IMR-90 (cell line): ENCODE measurements around the gene CUL7. TPM values are rescaled to one million over a fixed set of nuclear protein-coding genes. Genes with fewer than 3 reads are reported as not detected.

Experiments
- ATAC-seq: fragments of 200-7000 bp; cut with Tn5 transposase; 2 replicates; pipeline ENCODE4 v1.9.1; 2020; ENCODE audit warnings: low read depth, mild to moderate bottlenecking, moderate library complexity
- BruUV-seq: library from RNA; stranded (reverse); fragments of 400-500 nt; replicated peaks from 2 replicates; lab custom pipeline; 2021; lab: Mats Ljungman, UMichigan
- CTCF ChIA-PET: fragments of 300-600 bp; formaldehyde crosslinking; extraction: SDS; loops from one replicate; lab custom pipeline; 2021; ENCODE audit warnings: antibody characterized with exemption; lab: Yijun Ruan, JAX
- POLR2A ChIA-PET: fragments of 300-600 bp; sonication (Branson Sonifier 250); formaldehyde crosslinking; loops from one replicate; lab custom pipeline; 2022; ENCODE audit warnings: antibody characterized with exemption; ENCODE audit not compliant: unreplicated experiment; lab: Charles Lee
- DNase-seq: peaks from one replicate; pipeline ENCODE4 v3.0.0; 2013
- H2AFZ ChIP-seq: replicated peaks from 2 replicates; pipeline ENCODE3; 2013; ENCODE audit warnings: low read length, mild to moderate bottlenecking; ENCODE audit not compliant: poor library complexity
- H2AK5ac ChIP-seq: 2 replicates; pipeline ENCODE4 v1.6.1; 2013; ENCODE audit warnings: low read depth, low read length, inconsistent platforms
- H2AK9ac ChIP-seq: replicated peaks from 2 replicates; pipeline ENCODE3; 2013; ENCODE audit warnings: mild to moderate bottlenecking, low read depth, low read length, moderate library complexity; ENCODE audit not compliant: poor library complexity
- H2BK120ac ChIP-seq: 2 replicates; pipeline ENCODE4 v1.6.1; 2013; ENCODE audit warnings: low read depth, low read length, inconsistent platforms
- H2BK15ac ChIP-seq: 3 replicates; pipeline ENCODE4 v1.6.1; 2013; ENCODE audit warnings: low read depth, low read length, inconsistent platforms
- H2BK20ac ChIP-seq: 2 replicates; pipeline ENCODE4 v1.6.1; 2013; ENCODE audit warnings: low read depth, mild to moderate bottlenecking, inconsistent platforms, low read length, moderate library complexity
- H2BK5ac ChIP-seq: 2 replicates; pipeline ENCODE4 v1.6.1; 2013; ENCODE audit warnings: mild to moderate bottlenecking, low read depth, low read length, inconsistent platforms; ENCODE audit not compliant: poor library complexity, severe bottlenecking
- H3K14ac ChIP-seq: replicated peaks from 2 replicates; pipeline ENCODE4 v1.6.1; 2013; ENCODE audit warnings: low read depth, low read length, inconsistent platforms
- H3K18ac ChIP-seq: 2 replicates; pipeline ENCODE4 v1.6.1; 2013; ENCODE audit warnings: low read depth, low read length, control low read depth
- H3K23ac ChIP-seq: 2 replicates; pipeline ENCODE4 v1.6.1; 2013; ENCODE audit warnings: low read depth, low read length, inconsistent platforms
- H3K27ac ChIP-seq: 2 replicates; pipeline ENCODE4 v1.5.1; 2013; ENCODE audit warnings: mild to moderate bottlenecking, control low read depth, low read length; ENCODE audit not compliant: insufficient read depth
- H3K27me3 ChIP-seq: 2 replicates; pipeline ENCODE4 v1.6.1; 2013; ENCODE audit warnings: low read length; ENCODE audit not compliant: control insufficient read depth, insufficient read depth
- H3K36me3 ChIP-seq: 2 replicates; pipeline ENCODE4 v1.6.1; 2013; ENCODE audit warnings: low read length, mixed read lengths; ENCODE audit not compliant: control insufficient read depth, insufficient read depth
- H3K4ac ChIP-seq: 2 replicates; pipeline ENCODE4 v1.6.1; 2013; ENCODE audit warnings: low read depth, low read length, inconsistent platforms
- H3K4me1 ChIP-seq: 2 replicates; pipeline ENCODE4 v1.6.1; 2013; ENCODE audit warnings: low read length, mixed read lengths; ENCODE audit not compliant: control insufficient read depth, insufficient read depth
- H3K4me2 ChIP-seq: 2 replicates; pipeline ENCODE4 v1.6.1; 2013; ENCODE audit warnings: low read depth, mild to moderate bottlenecking, control low read depth, low read length, moderate library complexity
- H3K4me3 ChIP-seq: 2 replicates; pipeline ENCODE4 v1.5.1; 2013; ENCODE audit warnings: low read depth, mild to moderate bottlenecking, control low read depth, low read length, moderate library complexity; ENCODE audit not compliant: insufficient read depth
- H3K56ac ChIP-seq: 2 replicates; pipeline ENCODE4 v1.6.1; 2013; ENCODE audit warnings: low read length, inconsistent platforms; ENCODE audit not compliant: insufficient read depth; ENCODE audit errors: extremely low read depth
- H3K79me1 ChIP-seq, 2 experiments: 2 replicates each; pipeline ENCODE4 v1.6.1; 2013; ENCODE audit warnings: low read length in 2 of 2, inconsistent platforms in 1 of 2, low read depth in 1 of 2
- H3K9ac ChIP-seq: 2 replicates; pipeline ENCODE4 v1.6.1; 2013; ENCODE audit warnings: low read depth, low read length, control low read depth
- H3K9me1 ChIP-seq: 2 replicates; pipeline ENCODE4 v1.6.1; 2013; ENCODE audit warnings: low read length, inconsistent platforms; ENCODE audit not compliant: insufficient read depth
- H3K9me3 ChIP-seq: 2 replicates; pipeline ENCODE4 v1.6.1; 2013; ENCODE audit warnings: low read length; ENCODE audit not compliant: control insufficient read depth, insufficient read depth
- H4K20me1 ChIP-seq: 2 replicates; pipeline ENCODE4 v1.6.1; 2013; ENCODE audit warnings: low read length, inconsistent platforms; ENCODE audit not compliant: insufficient read depth
- H4K5ac ChIP-seq: 2 replicates; pipeline ENCODE4 v1.6.1; 2013; ENCODE audit warnings: mild to moderate bottlenecking, low read depth, low read length, control low read depth
- H4K8ac ChIP-seq, 2 experiments: 2 replicates each; pipeline ENCODE4 v1.6.1; 2013; ENCODE audit warnings: low read depth in 2 of 2, low read length in 2 of 2, control low read depth in 1 of 2, inconsistent platforms in 1 of 2
- H4K91ac ChIP-seq: 2 replicates; pipeline ENCODE4 v1.6.1; 2013; ENCODE audit warnings: low read depth, low read length, inconsistent platforms; ENCODE audit not compliant: insufficient read depth
- CHD1 ChIP-seq: IDR thresholded peaks from 2 replicates; pipeline ENCODE4 v1.6.1; 2012; ENCODE audit warnings: low read depth, low read length, improper control_type of control experiment
- MXI1 ChIP-seq: IDR thresholded peaks from 2 replicates; pipeline ENCODE4 v1.6.1; 2012; ENCODE audit warnings: low read depth, mild to moderate bottlenecking, low read length, moderate library complexity, borderline replicate concordance
- WGBS, 2 experiments: methylation state at CpG; one replicate each; pipeline versions ENCODE4 v1.1.5 to v1.1.7; 2013; ENCODE audit warnings: missing lambda C conversion rate in 2 of 2; ENCODE audit not compliant: insufficient read length in 1 of 2; ENCODE audit errors: extremely low coverage in 2 of 2; 5-methylcytosine and 5-hydroxymethylcytosine counted together
- dilution Hi-C: fragments of 300-500 bp; cut with HindIII; formaldehyde crosslinking; loops from one replicate; pipeline ENCODE4 v1.14.3; 2018; ENCODE audit warnings: low sequenced_read_pairs; ENCODE audit not compliant: unreplicated experiment
- in situ Hi-C: fragments of 300-500 bp; cut with MboI; formaldehyde crosslinking; loops from 3 replicates; pipeline ENCODE4 v1.14.3; 2019; ENCODE audit warnings: low sequenced_read_pairs, inconsistent platforms, mixed read lengths
- intact Hi-C: fragments of 100-400 bp; cut with micrococcal nuclease; formaldehyde crosslinking; loops from 2 replicates; pipeline ENCODE4 v1.10.0; 2022
- polyA plus RNA-seq, 3 experiments: library from polyadenylated mRNA; depleted of rRNA; stranded (reverse); fragments of >200 nt; gene quantifications; 2 replicates each; pipeline ENCODE4 v1.2.3, GENCODE V29; 2012; ENCODE audit warnings: low replicate concordance in 1 of 3
- total RNA-seq: library from RNA; depleted of rRNA; stranded (reverse); fragments of >200 nt; gene quantifications from 2 replicates; pipeline ENCODE4 v1.2.3, GENCODE V29; 2012

The CUL7 gene
- total and polyA plus RNA-seq, 2 of the 4 experiments (the other 2 are of a cell fraction): 38.0 to 39.3 TPM

- H3K4me2 ChIP-seq: no peak overlapping the region
- peaks cover 25% of the 10 kb centered on the region for H3K4me1 ChIP-seq
- ChIA-PET POLR2A (no interaction called here), CTCF (interaction anchor here (0.6 kb wide), 1 partner anchor 534 kb away, joined by 3 read pairs; no protein-coding TSS in a partner anchor)
- no peak overlapping the region for H2BK5ac ChIP-seq
- dilution Hi-C loops: no loop called here
- no peak overlapping the region for H3K4me3 ChIP-seq
- no CpG with 5 or more reads among the region's 8 CpGs for WGBS, 2 experiments
- intact Hi-C loops: no loop called here
- no peak overlapping the region for H3K27ac ChIP-seq
- DNase-seq (no peak), ATAC-seq (no peak)
- H3K9me3 ChIP-seq: no peaks in the 10 kb centered on the region
- H2BK120ac ChIP-seq: no peak overlapping the region
- H3K9me1 ChIP-seq: peaks cover 23% of the 10 kb centered on the region
- H2AK9ac ChIP-seq: no peak overlapping the region
- no peak overlapping the region for H2AK5ac ChIP-seq
- no peaks in the 10 kb centered on the region for H4K20me1 ChIP-seq
- TF ChIP-seq CHD1 (no peak), MXI1 (no peak)
- H3K36me3 ChIP-seq: peaks cover 24% of the 10 kb centered on the region
- no peak overlapping the region for H3K14ac ChIP-seq
- H2AFZ ChIP-seq: no peak overlapping the region
- H3K9ac ChIP-seq: no peak overlapping the region
- no peak overlapping the region for H2BK15ac ChIP-seq
- in situ Hi-C loops: no loop called here
- H3K4ac ChIP-seq: no peak overlapping the region
- no TSS peak for BruUV-seq
- H3K79me1 ChIP-seq: peaks cover 32 to 64% of the 10 kb centered on the region in 2 experiments
- no peak overlapping the region for H3K56ac ChIP-seq
- no peak overlapping the region for H3K18ac ChIP-seq
- H3K27me3 ChIP-seq: no peaks in the 10 kb centered on the region
- no peak overlapping the region for H4K8ac ChIP-seq
- H4K5ac ChIP-seq: no peak overlapping the region
- H4K91ac ChIP-seq: no peak overlapping the region
- no peak overlapping the region for H2BK20ac ChIP-seq
- no peak overlapping the region for H3K23ac ChIP-seq
Measured at GRCh38 chr6:43055966-43056365, 2.3 kb upstream of the CUL7 start.
